Breast epithelium (tissue), 3 donors: Measurements from ENCODE around the gene ANKIB1.

Experiments
- CTCF ChIP-seq, 3 donors: fragments of 450-650 bp; IDR thresholded peaks; one replicate each; pipeline ENCODE4 v1.5.1; 2016 to 2017; ENCODE audit warnings: antibody characterized with exemption in 3 of 3, mild to moderate bottlenecking in 3 of 3, moderate library complexity in 3 of 3
- POLR2AphosphoS5 ChIP-seq, 3 donors: sonication (generic); formaldehyde crosslinking; IDR thresholded peaks; one replicate each; pipeline ENCODE4 v1.6.1; 2017; ENCODE audit warnings: antibody characterized with exemption in 3 of 3

- no peak for TF ChIP-seq CTCF (IDR thresholded peaks at IDR 0.05)
- TF ChIP-seq POLR2AphosphoS5 (IDR thresholded peaks at IDR 0.05) = no peak
These were observed 24.0 kb upstream of the ANKIB1 start for GRCh38 chr7:92221766-92222165.
